Upper lobe of left lung (tissue), 6 donors: Measurements from ENCODE around the gene FOXA3. TPM values are rescaled to one million over a fixed set of nuclear protein-coding genes. Genes with fewer than 3 reads are reported as not detected.

Experiments used
- ATAC-seq, 2 donors: fragments of 200-7000 bp; cut with Tn5 transposase; one replicate each; pipeline ENCODE4 v1.9.1; 2022; ENCODE audit warnings: mild to moderate bottlenecking in 2 of 2, moderate library complexity in 2 of 2; ENCODE audit not compliant: low FRiP score in 2 of 2
- DNase-seq, 2 donors: peaks; one replicate each; pipeline ENCODE4 v3.0.0-alpha.2; 2019 to 2020
- H3K27ac ChIP-seq, 4 donors: fragments of 200-600 bp; sonication (generic); one replicate each; pipeline ENCODE4 v1.5.1; 2016 to 2019
- H3K27me3 ChIP-seq, 4 donors: fragments of 200-600 bp; sonication (generic); one replicate each; pipeline ENCODE4 v1.5.1; 2017 to 2019
- H3K36me3 ChIP-seq, 4 donors: fragments of 200-600 bp; sonication (generic); one replicate each; pipeline ENCODE4 v1.5.1; 2016 to 2019
- H3K4me1 ChIP-seq, 4 donors: fragments of 200-600 bp; sonication (generic); one replicate each; pipeline ENCODE4 v1.5.1; 2018 to 2019
- H3K4me3 ChIP-seq, 4 donors: fragments of 200-600 bp; sonication (generic); one replicate each; pipeline ENCODE4 v1.5.1; 2017 to 2019; ENCODE audit warnings: mild to moderate bottlenecking in 2 of 4, moderate library complexity in 1 of 4
- H3K9me3 ChIP-seq, 4 donors: fragments of 200-600 bp; sonication (generic); one replicate each; pipeline ENCODE4 v1.5.1; 2018 to 2019
- EP300 ChIP-seq, 4 donors: sonication (generic); formaldehyde crosslinking; IDR thresholded peaks; one replicate each; pipeline ENCODE4 v1.5.1; 2017; ENCODE audit warnings: antibody characterized with exemption in 4 of 4, control low read depth in 2 of 4
- POLR2A ChIP-seq, 4 donors: fragments of 450-650 bp; IDR thresholded peaks; one replicate each; pipeline ENCODE4 v1.5.1; 2016 to 2017; ENCODE audit warnings: antibody characterized with exemption in 4 of 4, mild to moderate bottlenecking in 2 of 4
- POLR2AphosphoS5 ChIP-seq, 2 donors: sonication (generic); formaldehyde crosslinking; IDR thresholded peaks; one replicate each; pipeline ENCODE4 v1.5.1; 2017; ENCODE audit warnings: antibody characterized with exemption in 2 of 2
- WGBS, 2 donors: methylation state at CpG; one replicate each; pipeline ENCODE4 v1.1.5; 2017 to 2018; 5-methylcytosine and 5-hydroxymethylcytosine counted together
- total RNA-seq, 6 donors: library from RNA; depleted of rRNA in 4 of 6; stranded (reverse); fragments of >200 nt in 4 of 6; gene quantifications; one replicate each; pipeline versions ENCODE4 v1.1.0 to v1.2.1, GENCODE V29; 2016 to 2021
- TF ChIP-seq, protein P1 (sequence below), 6 experiments: fragments of 450-650 bp in 4 of 6; fragments of 200-600 bp in 2 of 6; sonication (generic) in 2 of 6; IDR thresholded peaks; one replicate each; pipeline ENCODE4 v1.5.1; 2016 to 2019; ENCODE audit warnings: antibody characterized with exemption in 6 of 6
- donor health status: DM: no; HTN: no; CAD: no; lungs with moderate emphysema.
- donor health status: DM: no; HTN: yes; CAD: no; lungs with severe emphysema.

FOXA3 gene
- total RNA-seq, 6 donors from 2014 or later = 0.46 to 1.2 (median 0.46) TPM; not detected in 3

DNA sequence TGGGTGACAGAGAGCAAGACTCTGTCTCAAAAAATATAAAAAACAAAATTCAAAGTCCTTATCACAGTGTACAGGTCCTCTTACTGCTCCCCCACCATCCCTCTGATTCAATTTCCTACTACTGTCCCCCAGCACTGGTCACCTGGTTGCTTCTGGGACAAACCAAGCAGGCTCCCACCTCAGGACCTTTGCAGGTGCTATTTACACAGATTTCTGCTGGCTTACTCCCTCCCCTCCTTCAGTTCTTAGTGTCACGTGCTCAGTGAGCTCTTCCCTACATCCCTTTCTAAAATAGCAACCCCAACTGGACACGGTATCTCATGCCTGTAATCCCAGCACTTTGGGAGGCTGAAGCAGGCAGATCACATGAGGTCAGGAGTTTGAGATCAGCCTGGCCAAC, 15.8 kb downstream of the FOXA3 start:
- Histone ChIP-seq H3K4me1 (peaks cover 32 to 46% (median 42%) of the 10 kb centered on the region in 4 donors), H3K4me3 (no peak overlapping the region), H3K9me3 (no peaks in the 10 kb centered on the region), H3K36me3 (peaks cover 0 to 12% (median 4%) of the 10 kb centered on the region in 4 donors), H3K27me3 (peaks cover 0 to 4% (median 0%) of the 10 kb centered on the region in 4 donors), H3K27ac (no peak overlapping the region)
- ATAC-seq (no peak), DNase-seq (no peak)
- 89 to 100% methylated on average over 2 of the region's 2 CpGs for WGBS, 2 donors
- TF ChIP-seq EP300 (IDR thresholded peaks at IDR 0.05) (no peak), POLR2A (IDR thresholded peaks at IDR 0.05) (no peak), POLR2AphosphoS5 (IDR thresholded peaks at IDR 0.05) (no peak)
- TF ChIP-seq, protein P1, sequence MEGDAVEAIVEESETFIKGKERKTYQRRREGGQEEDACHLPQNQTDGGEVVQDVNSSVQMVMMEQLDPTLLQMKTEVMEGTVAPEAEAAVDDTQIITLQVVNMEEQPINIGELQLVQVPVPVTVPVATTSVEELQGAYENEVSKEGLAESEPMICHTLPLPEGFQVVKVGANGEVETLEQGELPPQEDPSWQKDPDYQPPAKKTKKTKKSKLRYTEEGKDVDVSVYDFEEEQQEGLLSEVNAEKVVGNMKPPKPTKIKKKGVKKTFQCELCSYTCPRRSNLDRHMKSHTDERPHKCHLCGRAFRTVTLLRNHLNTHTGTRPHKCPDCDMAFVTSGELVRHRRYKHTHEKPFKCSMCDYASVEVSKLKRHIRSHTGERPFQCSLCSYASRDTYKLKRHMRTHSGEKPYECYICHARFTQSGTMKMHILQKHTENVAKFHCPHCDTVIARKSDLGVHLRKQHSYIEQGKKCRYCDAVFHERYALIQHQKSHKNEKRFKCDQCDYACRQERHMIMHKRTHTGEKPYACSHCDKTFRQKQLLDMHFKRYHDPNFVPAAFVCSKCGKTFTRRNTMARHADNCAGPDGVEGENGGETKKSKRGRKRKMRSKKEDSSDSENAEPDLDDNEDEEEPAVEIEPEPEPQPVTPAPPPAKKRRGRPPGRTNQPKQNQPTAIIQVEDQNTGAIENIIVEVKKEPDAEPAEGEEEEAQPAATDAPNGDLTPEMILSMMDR (IDR thresholded peaks at IDR 0.05) = no peak

DNA sequence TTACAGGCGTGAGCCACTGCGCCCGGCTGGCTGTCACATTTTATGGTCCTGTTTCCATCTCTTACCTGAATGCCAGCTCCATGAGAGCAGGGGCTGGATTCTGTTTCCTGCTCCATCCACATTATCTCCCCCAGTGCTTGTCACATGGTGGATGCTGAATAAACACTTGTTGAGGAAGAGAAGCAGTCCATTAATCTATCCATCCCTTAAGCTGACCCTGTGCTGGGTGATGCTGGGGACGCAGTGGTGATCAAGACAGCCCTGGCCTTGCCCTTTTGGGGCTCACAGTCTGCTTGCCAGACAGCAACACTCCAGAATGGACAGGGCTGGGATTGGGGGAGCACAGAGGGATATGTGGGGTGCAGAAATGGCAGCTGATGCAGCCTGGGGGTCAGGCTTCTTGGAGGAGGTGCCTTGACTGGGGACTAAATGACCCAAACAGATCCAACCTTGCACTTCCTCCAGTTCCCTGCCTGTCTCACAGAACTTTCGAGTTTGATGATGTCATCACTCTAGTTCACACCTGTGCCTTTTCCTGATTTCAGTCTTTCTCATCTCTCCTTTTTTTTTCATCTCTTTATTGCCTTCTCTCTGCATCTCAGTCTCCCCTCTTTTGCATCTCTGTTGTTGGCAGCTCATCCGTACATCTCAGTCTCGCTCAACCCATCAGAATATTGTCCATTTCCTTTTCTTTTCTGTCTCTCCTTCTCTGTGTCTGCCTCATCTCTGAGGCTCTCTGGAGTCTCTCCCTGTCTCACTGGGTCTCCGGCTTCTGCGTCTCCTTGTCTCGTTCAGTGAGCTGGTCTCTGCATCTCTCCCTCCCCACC, 17.2 kb downstream of the FOXA3 start:
- 81 to 84% methylated on average over 10 of the region's 10 CpGs for WGBS, 2 donors
- Histone ChIP-seq H3K4me1 (peaks cover 36 to 52% (median 47%) of the 10 kb centered on the region in 4 donors), H3K27ac (peak overlapping the region in 1 of 4 donors; percentile 48), H3K36me3 (peaks cover 0 to 12% (median 4%) of the 10 kb centered on the region in 4 donors), H3K4me3 (no peak overlapping the region), H3K9me3 (no peaks in the 10 kb centered on the region), H3K27me3 (peaks cover 0 to 4% (median 0%) of the 10 kb centered on the region in 4 donors)
- DNase-seq (no peak), ATAC-seq (no peak)
- TF ChIP-seq, protein P1 (IDR thresholded peaks at IDR 0.05) = no peak
- TF ChIP-seq POLR2AphosphoS5 (IDR thresholded peaks at IDR 0.05) = no peak
- TF ChIP-seq POLR2A (IDR thresholded peaks at IDR 0.05) = no peak
- TF ChIP-seq EP300 (IDR thresholded peaks at IDR 0.05) = no peak

DNA sequence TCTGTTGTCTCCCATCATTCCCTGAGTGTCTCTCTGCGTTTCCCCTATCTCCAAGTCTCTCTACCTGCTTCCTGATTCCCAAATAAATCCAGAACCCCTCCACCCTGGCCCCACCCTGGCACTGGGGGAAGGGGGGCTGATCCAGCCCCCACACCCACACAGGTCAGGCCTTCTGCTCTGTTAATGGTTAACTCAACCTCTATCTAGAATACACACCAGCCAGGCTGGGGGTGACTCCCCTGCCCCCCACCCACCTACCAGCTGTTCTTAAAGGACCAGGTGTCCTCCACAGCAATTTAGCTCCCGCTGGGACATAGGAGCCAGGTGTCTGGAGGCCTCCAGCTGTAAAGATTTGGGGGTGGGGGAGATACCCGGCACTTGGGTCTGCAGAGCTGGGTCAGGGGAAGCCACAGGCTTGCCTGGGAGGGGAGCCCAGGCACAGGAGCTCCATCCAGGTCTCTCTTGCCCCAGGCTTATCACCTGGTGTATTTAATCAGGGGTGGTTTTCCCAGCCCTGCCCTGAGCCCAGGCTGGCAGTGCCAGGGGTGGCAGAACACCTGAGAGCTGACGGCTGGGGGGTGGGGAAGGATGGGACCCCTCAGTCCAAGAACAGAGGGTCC, 17.9 kb downstream of the FOXA3 start:
- no peak for TF ChIP-seq EP300 (IDR thresholded peaks at IDR 0.05)
- no peak for TF ChIP-seq POLR2A (IDR thresholded peaks at IDR 0.05)
- no peak for TF ChIP-seq POLR2AphosphoS5 (IDR thresholded peaks at IDR 0.05)
- TF ChIP-seq, protein P1 (IDR thresholded peaks at IDR 0.05) = no peak
- Histone ChIP-seq H3K4me3 (peak overlapping the region in 2 of 4 donors; percentile 14 to 33), H3K4me1 (peaks cover 31 to 51% (median 43%) of the 10 kb centered on the region in 4 donors), H3K27ac (peak overlapping the region in 3 of 4 donors; percentile 48 to 54 (median 48)), H3K9me3 (no peaks in the 10 kb centered on the region), H3K27me3 (no peaks in the 10 kb centered on the region), H3K36me3 (peaks cover 0 to 12% (median 4%) of the 10 kb centered on the region in 4 donors)
- 62 to 74% methylated on average over 3 of the region's 4 CpGs for WGBS, 2 donors
- ATAC-seq (no peak), DNase-seq (no peak)

DNA sequence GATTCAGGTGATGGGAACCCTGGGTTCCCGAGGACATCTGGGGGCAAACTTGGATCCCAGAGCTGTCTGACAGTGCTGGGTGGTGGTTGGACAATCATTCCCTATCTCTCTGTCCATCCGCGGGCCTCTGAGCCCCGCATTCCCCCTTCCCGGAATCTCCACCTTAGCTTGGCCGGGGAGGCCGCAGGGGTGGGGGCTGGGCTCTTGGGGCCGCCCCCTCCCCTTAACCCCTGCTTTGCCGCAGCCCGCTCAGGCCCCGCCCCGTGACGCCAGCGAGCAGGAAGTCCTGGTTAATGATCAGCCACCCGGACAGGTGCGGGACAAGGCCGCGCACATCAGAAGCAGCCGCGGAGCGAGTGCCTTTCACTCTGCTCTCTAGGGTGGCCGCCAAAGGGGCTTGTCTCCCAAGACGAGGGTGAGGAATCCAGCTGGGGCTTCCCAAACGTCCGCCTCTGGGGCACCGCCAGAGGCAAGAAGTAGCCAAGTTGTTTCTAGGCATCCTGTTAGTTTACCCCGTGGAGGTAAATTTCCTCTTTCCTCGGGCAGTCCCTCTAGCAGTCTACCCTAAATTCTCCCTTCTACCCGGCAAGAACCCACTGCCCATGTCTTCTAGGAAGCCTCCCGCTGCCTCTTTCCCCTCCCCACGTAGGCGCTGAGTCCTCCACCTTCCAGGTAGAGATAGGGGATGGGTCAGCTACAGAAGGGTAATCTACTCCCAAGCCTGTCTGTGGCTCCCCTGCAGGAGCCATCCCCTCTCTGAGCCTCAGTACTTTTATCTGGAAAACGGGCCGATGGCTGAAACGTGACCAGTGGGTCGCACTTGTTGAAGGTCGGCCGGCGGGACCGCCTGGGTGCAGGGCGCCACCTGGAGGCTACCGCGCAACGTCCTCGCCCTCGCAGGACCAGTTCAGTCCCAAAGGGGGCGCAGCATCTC, 18.8 kb downstream of the FOXA3 start:
- peak overlapping the region in 3 of 4 donors; percentile 14 to 33 (median 30) for H3K4me3 ChIP-seq
- DNase-seq (peak; percentile 90 to 95), ATAC-seq (peak; percentile 66 to 84)
- peak in 1 of 4 donors; percentile 41 for TF ChIP-seq POLR2A (IDR thresholded peaks at IDR 0.05)
- TF ChIP-seq EP300 (IDR thresholded peaks at IDR 0.05) = no peak
- TF ChIP-seq, protein P1 (IDR thresholded peaks at IDR 0.05) = peak; percentile 88 to 95 (median 91)
- no peaks in the 10 kb centered on the region for H3K9me3 ChIP-seq
- peaks cover 0 to 12% (median 4%) of the 10 kb centered on the region in 4 donors for H3K36me3 ChIP-seq
- peak overlapping the region in 3 of 4 donors; percentile 48 to 54 (median 48) for H3K27ac ChIP-seq
- 23 to 27% methylated on average over 16 to 40 of the region's 47 CpGs for WGBS, 2 donors
- peaks cover 35 to 52% (median 42%) of the 10 kb centered on the region in 4 donors for H3K4me1 ChIP-seq
- no peaks in the 10 kb centered on the region for H3K27me3 ChIP-seq
